PC-3 (cell line): ENCODE results near the gene TTC29. TPM values are rescaled to one million over a fixed set of nuclear protein-coding genes. Genes with fewer than 3 reads are reported as not detected.
"Not testable (repeated sequence)": the region's sequence is repeated elsewhere in the genome, so short reads cannot be mapped to it uniquely, and the experiment has no call there.

Experiments used
- ATAC-seq: fragments of 200-7000 bp; cut with Tn5 transposase; 2 replicates; pipeline ENCODE4 v1.9.1; 2020; ENCODE audit warnings: mild to moderate bottlenecking, moderate library complexity
- BruUV-seq: library from RNA; stranded (reverse); fragments of 400-500 nt; replicated peaks from 2 replicates; lab custom pipeline; 2021; lab: Mats Ljungman, UMichigan
- CTCF ChIA-PET: fragments of 300-600 bp; sonication (Branson Sonifier 250); formaldehyde crosslinking; loops from one replicate; lab custom pipeline; 2022; ENCODE audit warnings: antibody characterized with exemption; lab: Charles Lee
- POLR2A ChIA-PET: fragments of 300-600 bp; sonication (Branson Sonifier 250); formaldehyde crosslinking; loops from one replicate; lab custom pipeline; 2022; ENCODE audit warnings: antibody characterized with exemption; ENCODE audit not compliant: unreplicated experiment; lab: Charles Lee
- DNase-seq: peaks from one replicate; pipeline ENCODE4 v3.0.0-alpha.2; 2015
- H2AFZ ChIP-seq: fragments of 300-600 bp; sonication (generic); 2 replicates; pipeline ENCODE4 v1.6.0; 2016; ENCODE audit warnings: antibody characterized with exemption, low read length
- H3F3A ChIP-seq: fragments of 300-600 bp; sonication (generic); one replicate; pipeline ENCODE4 v1.6.0; 2017; ENCODE audit warnings: antibody characterized with exemption, low read length, control low read depth, mild to moderate bottlenecking; ENCODE audit not compliant: unreplicated experiment
- H3K27ac ChIP-seq: fragments of 300-600 bp; sonication (generic); 2 replicates; pipeline ENCODE4 v1.5.1; 2016; ENCODE audit warnings: mild to moderate bottlenecking, low read length
- H3K27me3 ChIP-seq: fragments of 300-600 bp; sonication (generic); 2 replicates; pipeline ENCODE4 v1.6.1; 2016; ENCODE audit warnings: low read length, mixed read lengths
- H3K36me3 ChIP-seq: fragments of 300-600 bp; sonication (generic); 2 replicates; pipeline ENCODE4 v1.6.1; 2016; ENCODE audit warnings: low read depth, mixed run types, low read length, mixed read lengths
- H3K4me1 ChIP-seq: fragments of 300-600 bp; sonication (generic); 2 replicates; pipeline ENCODE4 v1.5.1; 2016; ENCODE audit warnings: low read length; ENCODE audit not compliant: insufficient read depth
- H3K4me2 ChIP-seq: fragments of 300-600 bp; sonication (generic); 2 replicates; pipeline ENCODE4 v1.6.0; 2016; ENCODE audit warnings: low read length
- H3K4me3 ChIP-seq: fragments of 300-600 bp; sonication (generic); 2 replicates; pipeline ENCODE4 v1.5.1; 2016; ENCODE audit warnings: mild to moderate bottlenecking, low read length, mixed read lengths
- H3K79me2 ChIP-seq: fragments of 300-600 bp; sonication (generic); 2 replicates; pipeline ENCODE4 v1.6.1; 2017; ENCODE audit warnings: low read length, mixed read lengths
- H3K9ac ChIP-seq: fragments of 300-600 bp; sonication (generic); 2 replicates; pipeline ENCODE4 v1.6.0; 2016; ENCODE audit warnings: mild to moderate bottlenecking, low read length
- H3K9me2 ChIP-seq: fragments of 300-600 bp; sonication (generic); replicated peaks from 2 replicates; pipeline ENCODE4 v1.6.1; 2016; ENCODE audit warnings: mixed run types, low read length, mixed read lengths
- H3K9me3 ChIP-seq: fragments of 300-600 bp; sonication (generic); 2 replicates; pipeline ENCODE4 v1.6.1; 2016; ENCODE audit warnings: low read length, mixed read lengths
- H4K20me1 ChIP-seq: fragments of 300-600 bp; sonication (generic); 2 replicates; pipeline ENCODE4 v1.6.1; 2016; ENCODE audit warnings: low read length, mixed read lengths
- CTCF ChIP-seq: fragments of 300-600 bp; sonication (generic); conservative IDR thresholded peaks from 2 replicates; pipeline ENCODE4 v1.5.1; 2017; ENCODE audit warnings: antibody characterized with exemption, low read depth, mild to moderate bottlenecking, low read length
- EZH2 ChIP-seq: fragments of 300-600 bp; sonication (generic); IDR thresholded peaks from one replicate; pipeline ENCODE4 v1.6.1; 2017; ENCODE audit warnings: antibody characterized with exemption, mild to moderate bottlenecking, low read length; ENCODE audit not compliant: unreplicated experiment
- EZH2phosphoT487 ChIP-seq: fragments of 300-600 bp; sonication (generic); IDR thresholded peaks from 2 replicates; pipeline ENCODE4 v1.6.1; 2018; ENCODE audit warnings: mild to moderate bottlenecking, antibody characterized with exemption, low read length, borderline replicate concordance
- intact Hi-C: fragments of 100-400 bp; cut with micrococcal nuclease; formaldehyde crosslinking; loops from 2 replicates; pipeline ENCODE4 v1.9.0; 2023
- total RNA-seq: library from RNA; depleted of rRNA; stranded (reverse); fragments of >200 nt; gene quantifications from 2 replicates; pipeline ENCODE4 v1.2.3, GENCODE V29; 2014

Gene TTC29
- total RNA-seq, 1 experiment from 2014 or later: not detected

DNA sequence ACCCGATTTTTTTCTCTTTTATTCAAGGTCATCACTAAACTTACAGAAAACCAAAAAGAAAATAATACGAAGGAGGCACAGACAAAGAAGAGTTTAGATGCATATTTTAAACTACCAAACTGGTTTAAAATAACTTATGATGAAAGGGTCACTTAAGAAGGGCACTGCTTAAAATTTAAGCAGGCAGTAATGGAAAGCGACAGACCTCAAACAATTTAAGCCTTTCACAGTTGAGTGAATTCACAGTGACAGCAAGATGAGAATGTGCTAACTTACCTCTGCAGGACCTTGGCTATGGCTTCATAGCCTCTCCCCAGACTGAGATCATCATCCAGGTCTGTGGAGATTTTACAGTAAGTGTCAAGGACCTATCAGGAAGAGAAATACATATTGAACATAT is 112.1 kb downstream of the TTC29 start:
- H3K4me2 ChIP-seq: no peak overlapping the region
- H3K4me1 ChIP-seq: no peaks in the 10 kb centered on the region
- no peak overlapping the region for H2AFZ ChIP-seq
- ChIA-PET CTCF (no interaction called here), POLR2A (no interaction called here)
- TF ChIP-seq CTCF (no peak), EZH2phosphoT487 (no peak)
- H3K9me2 ChIP-seq: no peaks in the 10 kb centered on the region
- no peaks in the 10 kb centered on the region for H3K79me2 ChIP-seq
- H4K20me1 ChIP-seq: no peaks in the 10 kb centered on the region
- no peak for DNase-seq
- intact Hi-C loops: no loop called here
- H3K27me3 ChIP-seq: peaks cover 43% of the 10 kb centered on the region
- H3F3A ChIP-seq: no peaks in the 10 kb centered on the region
- H3K36me3 ChIP-seq: no peaks in the 10 kb centered on the region
- H3K9ac ChIP-seq: no peak overlapping the region
- no TSS peak for BruUV-seq
- H3K4me3 ChIP-seq: no peak overlapping the region
- ATAC-seq: no peak
- no peak overlapping the region for H3K27ac ChIP-seq
- no peaks in the 10 kb centered on the region for H3K9me3 ChIP-seq

GRCh38 chr4:146822980-146823379 is 122.7 kb downstream of the TTC29 start:
- intact Hi-C loops, H3F3A ChIP-seq, BruUV-seq, ATAC-seq, H3K4me1 ChIP-seq, H3K27me3 ChIP-seq, H3K9me3 ChIP-seq, H3K4me3 ChIP-seq, CTCF ChIA-PET, H3K36me3 ChIP-seq, H3K27ac ChIP-seq, POLR2A ChIA-PET, H3K4me2 ChIP-seq, H4K20me1 ChIP-seq, DNase-seq, H3K9me2 ChIP-seq, H3K79me2 ChIP-seq, H3K9ac ChIP-seq, H2AFZ ChIP-seq: not testable (repeated sequence)

DNA sequence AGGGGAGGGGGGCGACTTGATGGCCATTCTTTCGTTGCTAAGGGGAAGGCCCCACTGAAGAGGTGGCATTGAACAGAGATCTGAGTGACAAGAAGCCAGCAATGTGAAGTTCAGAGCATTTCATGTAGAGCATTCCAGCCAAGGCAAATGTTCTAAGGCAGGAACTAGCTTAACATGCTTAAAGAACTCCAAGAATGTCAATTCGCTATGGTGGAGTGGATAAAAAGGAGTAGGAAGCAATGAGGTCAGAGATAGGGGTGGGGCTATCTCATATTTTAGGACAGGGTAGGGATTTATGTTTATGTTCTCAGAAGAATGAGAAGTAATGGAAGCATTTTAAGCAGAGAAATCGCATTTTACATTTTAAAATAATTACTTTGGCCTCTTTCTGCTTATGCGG is 130.9 kb downstream of the TTC29 start:
- Histone ChIP-seq H3K79me2 (no peaks in the 10 kb centered on the region), H3K27me3 (peaks cover 23% of the 10 kb centered on the region), H3K9me2 (no peaks in the 10 kb centered on the region), H3K9ac (no peak overlapping the region), H3K4me1 (no peaks in the 10 kb centered on the region), H3F3A (no peaks in the 10 kb centered on the region), H2AFZ (no peak overlapping the region), H4K20me1 (no peaks in the 10 kb centered on the region; the same call in 1 of the 2 replicates), H3K9me3 (no peaks in the 10 kb centered on the region), H3K27ac (no peak overlapping the region), H3K4me3 (no peak overlapping the region), H3K36me3 (no peaks in the 10 kb centered on the region), H3K4me2 (no peak overlapping the region)
- no TSS peak for BruUV-seq
- ATAC-seq (no peak), DNase-seq (no peak)
- ChIA-PET POLR2A (no interaction called here), CTCF (interaction anchor here (0.5 to 0.6 kb wide), 2 partner anchors 154 to 472 kb away, joined by 4 to 10 read pairs; no protein-coding TSS in a partner anchor)
- TF ChIP-seq EZH2phosphoT487: no peak
- intact Hi-C loops: no loop called here

DNA sequence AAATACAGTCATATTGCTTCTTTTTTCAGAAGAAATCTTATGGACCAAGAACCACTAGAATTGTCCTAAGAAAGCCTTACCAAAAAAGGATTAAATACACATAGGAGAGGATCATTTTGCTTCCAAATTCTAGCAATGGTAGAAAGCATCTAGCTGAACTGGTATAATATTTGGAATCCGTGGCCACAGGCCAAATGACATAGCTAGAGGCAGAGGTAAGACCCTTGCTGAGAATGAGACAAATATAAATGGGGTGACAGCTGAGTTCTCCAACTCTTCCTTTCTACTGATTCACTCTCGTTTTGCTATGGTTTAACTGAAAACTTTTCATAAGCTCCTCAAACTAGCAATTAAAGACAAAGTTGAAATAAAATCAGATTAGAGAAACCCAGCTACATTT is 150.0 kb downstream of the TTC29 start:
- BruUV-seq: no TSS peak
- CTCF ChIA-PET: no interaction called here
- POLR2A ChIA-PET: interaction anchor here (0.6 kb wide), 1 partner anchor 8 kb away, joined by 3 read pairs; no protein-coding TSS in a partner anchor

More for the DNA sequence above, 150.0 kb downstream of the TTC29 start:
- no peaks in the 10 kb centered on the region for H3F3A ChIP-seq
- H3K27me3 ChIP-seq: peaks cover 37% of the 10 kb centered on the region
- no peaks in the 10 kb centered on the region for H3K4me1 ChIP-seq
- no peak overlapping the region for H3K9ac ChIP-seq
- no peak for DNase-seq
- H3K9me3 ChIP-seq: no peaks in the 10 kb centered on the region
- H3K4me3 ChIP-seq: no peak overlapping the region
- TF ChIP-seq EZH2phosphoT487: no peak
- TF ChIP-seq CTCF: no peak
- TF ChIP-seq EZH2: no peak
- no peaks in the 10 kb centered on the region for H4K20me1 ChIP-seq
- no peak overlapping the region for H3K27ac ChIP-seq
- H3K36me3 ChIP-seq: no peaks in the 10 kb centered on the region
- no peak overlapping the region for H3K4me2 ChIP-seq
- intact Hi-C loops: no loop called here
- H3K9me2 ChIP-seq: no peaks in the 10 kb centered on the region
- no peak for ATAC-seq
- H3K79me2 ChIP-seq: no peaks in the 10 kb centered on the region
- H2AFZ ChIP-seq: no peak overlapping the region
